NT2/D1 (cell line): ENCODE results near the gene LRCH3.
"Not testable (repeated sequence)": the region's sequence is repeated elsewhere in the genome, so short reads cannot be mapped to it uniquely, and the experiment has no call there.

ENCODE experiments used
- DNase-seq: peaks from one replicate; pipeline ENCODE4 v3.0.0-alpha.2; 2011; ENCODE audit warnings: low read depth, low spot score
- H3K27me3 ChIP-seq: 2 replicates; pipeline ENCODE4 v1.6.0; 2011; ENCODE audit warnings: mild to moderate bottlenecking; ENCODE audit not compliant: insufficient read length, insufficient read depth
- H3K36me3 ChIP-seq: 2 replicates; pipeline ENCODE4 v1.6.1; 2011; ENCODE audit warnings: mild to moderate bottlenecking, low read length, mixed read lengths; ENCODE audit not compliant: insufficient read depth, insufficient read length
- H3K4me1 ChIP-seq: 2 replicates; pipeline ENCODE4 v1.5.1; 2011; ENCODE audit not compliant: insufficient read depth, insufficient read length
- H3K4me3 ChIP-seq: 2 replicates; pipeline ENCODE4 v1.5.1; 2011; ENCODE audit warnings: low read depth; ENCODE audit not compliant: insufficient read length
- H3K9ac ChIP-seq: 2 replicates; pipeline ENCODE4 v1.6.0; 2011; ENCODE audit warnings: low read depth; ENCODE audit not compliant: insufficient read length
- H3K9me3 ChIP-seq: 2 replicates; pipeline ENCODE4 v1.5.1; 2011; ENCODE audit warnings: mild to moderate bottlenecking, low read length; ENCODE audit not compliant: insufficient read depth
- SUZ12 ChIP-seq: IDR thresholded peaks from 2 replicates; pipeline ENCODE4 v1.6.1; 2011; ENCODE audit not compliant: insufficient read length, insufficient read depth; ENCODE audit errors: extremely low read depth
- YY1 ChIP-seq: IDR thresholded peaks from 2 replicates; pipeline ENCODE4 v1.6.1; 2011; ENCODE audit not compliant: insufficient read length, insufficient read depth
- ZNF274 ChIP-seq: IDR thresholded peaks from 2 replicates; pipeline ENCODE4 v1.6.1; 2011; ENCODE audit warnings: mild to moderate bottlenecking, low read depth, low read length

Gene LRCH3

DNA sequence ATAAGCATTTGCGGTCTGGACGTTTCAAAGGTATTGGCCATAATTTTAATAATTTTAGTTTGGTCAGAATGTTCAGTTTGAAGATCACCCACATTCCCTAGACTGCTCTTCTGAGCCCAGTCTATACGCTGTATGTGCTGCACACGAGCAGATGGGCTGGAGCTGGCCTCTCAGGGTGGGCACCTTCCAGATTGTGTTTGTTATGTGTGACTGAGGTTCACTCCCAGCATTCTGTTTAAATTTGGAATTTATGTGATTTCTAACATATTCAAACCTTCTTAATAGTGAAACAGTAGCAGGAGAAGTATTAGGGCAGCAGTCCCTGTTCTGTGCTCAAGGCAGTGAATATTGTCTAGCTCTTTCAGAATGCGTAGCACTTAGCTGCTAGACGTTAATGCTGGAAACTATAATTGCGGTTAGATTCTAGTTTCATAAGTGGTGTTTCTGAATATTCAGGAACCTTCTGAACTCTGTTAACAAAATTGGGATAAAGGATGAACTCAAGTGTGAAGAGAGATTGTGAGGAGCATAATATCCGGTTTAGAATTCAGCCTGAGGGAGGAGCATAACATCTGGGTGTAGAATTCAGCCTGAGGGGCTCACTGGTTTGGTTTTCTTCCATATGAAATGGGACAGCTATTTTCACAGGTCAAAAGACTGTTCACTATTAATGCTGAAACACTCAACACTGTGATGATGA, 90.4 kb downstream of the LRCH3 start:
- no peak for DNase-seq
- TF ChIP-seq YY1 (no peak), SUZ12 (no peak), ZNF274 (no peak)

DNA sequence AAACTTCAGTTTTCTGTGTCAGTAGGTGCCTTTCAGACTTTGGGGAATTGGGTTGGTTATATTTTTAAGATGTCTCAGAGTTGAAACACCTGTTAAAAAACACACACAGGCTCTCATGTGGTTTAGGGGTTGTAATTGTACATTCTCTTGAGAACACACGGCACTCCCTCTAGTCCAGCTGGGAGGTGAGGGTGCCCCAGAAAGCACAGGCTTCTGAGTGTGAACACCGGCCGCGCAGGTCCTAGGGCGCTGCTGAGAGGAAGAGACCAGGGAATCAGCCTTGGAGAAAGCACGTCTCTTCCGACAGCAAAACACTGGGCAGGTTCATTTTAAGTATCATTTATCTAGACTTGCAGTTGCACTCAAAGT, 90.9 kb downstream of the LRCH3 start:
- no peak for DNase-seq
- Histone ChIP-seq H3K9ac (no peak overlapping the region), H3K9me3 (no peaks in the 10 kb centered on the region), H3K4me1 (no peaks in the 10 kb centered on the region), H3K4me3 (no peak overlapping the region), H3K36me3 (peaks cover 28% of the 10 kb centered on the region), H3K27me3 (no peaks in the 10 kb centered on the region)
- TF ChIP-seq SUZ12 (no peak), YY1 (no peak), ZNF274 (no peak)

More for the DNA sequence above, 90.4 kb downstream of the LRCH3 start:
- H3K4me1 ChIP-seq, result no peaks in the 10 kb centered on the region
- H3K9me3 ChIP-seq, result no peaks in the 10 kb centered on the region
- H3K27me3 ChIP-seq, result no peaks in the 10 kb centered on the region
- no peak overlapping the region for H3K4me3 ChIP-seq
- H3K9ac ChIP-seq, result no peak overlapping the region
- peaks cover 31% of the 10 kb centered on the region for H3K36me3 ChIP-seq

DNA sequence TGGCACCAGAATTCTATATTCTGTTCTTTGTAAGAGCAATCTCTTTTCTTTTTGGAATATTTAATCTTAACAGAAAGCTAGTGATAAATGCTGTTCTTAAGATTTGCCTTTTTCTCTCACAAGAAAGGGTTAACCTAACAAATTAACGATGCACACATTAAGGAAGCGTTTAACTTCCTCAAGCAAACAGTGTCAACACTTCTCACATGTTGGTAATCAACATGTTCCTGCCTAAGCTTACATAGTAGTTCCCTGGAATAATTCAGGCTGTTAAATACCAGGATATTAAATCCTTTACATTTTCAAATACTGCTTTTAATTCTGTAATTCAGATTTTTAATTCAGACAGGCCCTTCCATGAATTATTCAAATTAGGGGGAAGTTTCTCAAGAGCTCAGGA, 91.5 kb downstream of the LRCH3 start:
- Histone ChIP-seq H3K27me3 (no peaks in the 10 kb centered on the region), H3K36me3 (peaks cover 25% of the 10 kb centered on the region), H3K4me3 (no peak overlapping the region), H3K9me3 (no peaks in the 10 kb centered on the region), H3K9ac (no peak overlapping the region), H3K4me1 (no peaks in the 10 kb centered on the region)
- DNase-seq, result no peak
- TF ChIP-seq SUZ12, result no peak
- no peak for TF ChIP-seq ZNF274

DNA sequence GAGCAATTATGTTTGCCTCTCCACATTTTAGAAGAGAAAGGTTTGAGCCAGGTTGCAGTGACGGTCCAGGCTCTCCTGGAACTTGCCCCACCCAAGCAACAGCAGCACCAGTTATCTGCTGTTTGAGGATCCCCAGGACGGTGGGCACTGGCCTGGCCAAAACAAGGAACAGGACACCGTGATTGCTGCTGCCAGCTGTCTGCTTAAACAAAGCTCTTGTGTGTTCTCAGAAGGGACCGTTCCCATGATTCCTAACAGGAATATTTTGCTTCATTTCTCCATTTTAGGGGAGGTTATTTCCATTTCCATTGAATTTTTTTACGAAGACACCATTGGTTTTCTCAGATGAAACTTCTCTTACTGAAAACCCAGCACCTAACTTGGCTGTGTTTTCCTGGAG, 92.5 kb downstream of the LRCH3 start:
- Histone ChIP-seq H3K27me3 (no peaks in the 10 kb centered on the region), H3K9ac (no peak overlapping the region), H3K4me1 (no peaks in the 10 kb centered on the region), H3K9me3 (no peaks in the 10 kb centered on the region), H3K4me3 (no peak overlapping the region), H3K36me3 (peaks cover 16% of the 10 kb centered on the region)
- TF ChIP-seq YY1, result no peak
- TF ChIP-seq SUZ12, result no peak
- TF ChIP-seq ZNF274, result no peak
- DNase-seq, result no peak

DNA sequence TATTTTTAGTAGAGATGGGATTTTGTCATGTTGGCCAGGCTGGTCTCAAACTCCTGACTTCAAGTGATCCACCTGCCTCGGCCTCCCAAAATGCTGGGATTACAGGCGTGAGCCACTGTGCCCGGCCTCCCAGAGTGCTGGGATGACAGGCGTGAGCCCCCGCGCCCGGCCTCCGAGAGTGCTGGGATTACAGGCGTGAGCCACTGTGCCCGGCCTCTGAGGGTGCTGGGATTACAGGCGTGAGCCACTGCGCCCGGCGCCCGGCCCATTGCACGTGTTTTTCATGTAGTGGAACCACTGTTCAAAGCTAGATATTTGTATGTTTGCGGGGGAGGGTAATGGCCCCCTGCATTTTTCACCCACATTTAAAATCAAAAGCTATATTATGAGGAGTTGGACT, 93.3 kb downstream of the LRCH3 start:
- not testable (repeated sequence) for H3K4me1 ChIP-seq, H3K9ac ChIP-seq, DNase-seq, H3K27me3 ChIP-seq, H3K9me3 ChIP-seq, H3K4me3 ChIP-seq
- peaks cover 12% of the 10 kb centered on the region for H3K36me3 ChIP-seq

DNA sequence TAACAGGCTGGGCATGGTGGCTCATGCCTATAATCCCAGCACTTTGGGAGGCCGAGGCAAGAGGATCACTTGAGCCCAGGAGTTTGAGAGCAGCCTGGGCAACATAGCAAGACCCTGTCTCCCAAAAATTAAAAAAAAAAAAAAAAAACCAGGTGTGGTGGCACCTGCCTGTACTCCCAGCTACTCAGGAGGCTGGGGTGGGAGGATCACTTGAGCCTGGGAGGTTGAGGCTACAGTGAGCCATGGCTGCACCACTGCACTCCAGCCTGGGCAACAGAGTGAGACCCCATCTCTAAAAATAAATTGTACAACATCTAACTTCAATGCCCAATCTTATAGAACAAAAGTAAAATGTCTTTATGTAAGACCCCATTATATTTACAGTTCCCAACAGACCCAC, 95.0 kb downstream of the LRCH3 start:
- not testable (repeated sequence) for H3K27me3 ChIP-seq, H3K9ac ChIP-seq, H3K4me3 ChIP-seq, DNase-seq, H3K36me3 ChIP-seq, H3K9me3 ChIP-seq, H3K4me1 ChIP-seq

DNA sequence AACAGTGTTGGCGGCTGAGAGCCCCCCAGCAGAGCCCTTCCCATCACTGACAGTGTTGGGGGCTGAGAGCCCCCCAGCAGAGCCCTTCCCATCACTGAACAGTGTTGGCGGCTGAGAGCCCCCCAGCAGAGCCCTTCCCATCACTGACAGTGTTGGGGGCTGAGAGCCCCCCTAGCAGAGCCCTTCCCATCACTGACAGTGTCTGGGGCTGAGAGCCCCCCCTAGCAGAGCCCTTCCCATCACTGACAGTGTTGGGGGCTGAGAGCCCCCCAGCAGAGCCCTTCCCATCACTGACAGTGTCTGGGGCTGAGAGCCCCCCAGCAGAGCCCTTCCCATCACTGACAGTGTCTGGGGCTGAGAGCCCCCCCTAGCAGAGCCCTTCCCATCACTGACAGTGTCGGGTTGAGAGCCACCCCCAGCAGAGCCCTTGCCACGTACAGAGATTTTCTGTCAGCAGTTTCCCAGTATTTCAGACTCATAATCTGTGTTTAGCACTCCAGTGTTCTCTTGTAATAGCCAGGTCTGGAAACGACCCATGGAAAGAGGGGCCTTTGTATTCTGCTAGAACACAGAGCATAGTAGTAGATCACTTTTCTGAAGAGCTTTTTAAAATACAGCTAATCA, 96.5 kb downstream of the LRCH3 start:
- not testable (repeated sequence) for H3K9me3 ChIP-seq, H3K9ac ChIP-seq, H3K4me3 ChIP-seq, DNase-seq, H3K4me1 ChIP-seq, H3K36me3 ChIP-seq, H3K27me3 ChIP-seq

DNA sequence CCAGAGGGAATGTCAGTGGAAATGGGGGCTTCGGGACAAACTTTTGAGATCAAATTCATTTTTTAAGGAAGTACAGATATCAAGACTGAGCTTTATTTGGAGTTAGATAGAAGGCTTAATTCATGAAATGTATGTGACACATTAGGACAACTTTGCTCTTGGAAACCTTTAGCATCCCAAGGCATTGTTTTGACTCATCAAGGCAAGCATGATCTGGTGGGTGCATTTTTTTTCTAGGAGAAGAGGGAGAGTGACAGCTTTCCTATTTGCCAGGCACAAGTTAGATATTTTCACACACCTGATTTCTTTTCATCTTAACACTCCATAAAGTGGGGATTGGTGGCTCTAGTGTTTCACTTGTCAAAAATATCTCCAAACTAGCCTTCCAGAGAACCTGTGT, 97.5 kb downstream of the LRCH3 start:
- Histone ChIP-seq H3K4me3 (no peak overlapping the region), H3K36me3 (peaks cover 5% of the 10 kb centered on the region), H3K4me1 (no peaks in the 10 kb centered on the region), H3K9me3 (no peaks in the 10 kb centered on the region), H3K9ac (no peak overlapping the region), H3K27me3 (no peaks in the 10 kb centered on the region)
- TF ChIP-seq YY1 (no peak), SUZ12 (no peak), ZNF274 (no peak)
- DNase-seq, result no peak
